Stimulated activated CD4-positive, alpha-beta T cell treated with anti-CD3 and anti-CD28 coated beads, Interleukin-15, amount 100 ng/mL, for 24 hours (primary cell): ENCODE data around the gene ARMC5.
"Not testable (repeated sequence)": the region's sequence is repeated elsewhere in the genome, so short reads cannot be mapped to it uniquely, and the experiment has no call there.

Source experiments
- DNase-seq: peaks from one replicate; pipeline ENCODE4 v3.0.0-alpha.2; 2020

ARMC5 gene

DNA sequence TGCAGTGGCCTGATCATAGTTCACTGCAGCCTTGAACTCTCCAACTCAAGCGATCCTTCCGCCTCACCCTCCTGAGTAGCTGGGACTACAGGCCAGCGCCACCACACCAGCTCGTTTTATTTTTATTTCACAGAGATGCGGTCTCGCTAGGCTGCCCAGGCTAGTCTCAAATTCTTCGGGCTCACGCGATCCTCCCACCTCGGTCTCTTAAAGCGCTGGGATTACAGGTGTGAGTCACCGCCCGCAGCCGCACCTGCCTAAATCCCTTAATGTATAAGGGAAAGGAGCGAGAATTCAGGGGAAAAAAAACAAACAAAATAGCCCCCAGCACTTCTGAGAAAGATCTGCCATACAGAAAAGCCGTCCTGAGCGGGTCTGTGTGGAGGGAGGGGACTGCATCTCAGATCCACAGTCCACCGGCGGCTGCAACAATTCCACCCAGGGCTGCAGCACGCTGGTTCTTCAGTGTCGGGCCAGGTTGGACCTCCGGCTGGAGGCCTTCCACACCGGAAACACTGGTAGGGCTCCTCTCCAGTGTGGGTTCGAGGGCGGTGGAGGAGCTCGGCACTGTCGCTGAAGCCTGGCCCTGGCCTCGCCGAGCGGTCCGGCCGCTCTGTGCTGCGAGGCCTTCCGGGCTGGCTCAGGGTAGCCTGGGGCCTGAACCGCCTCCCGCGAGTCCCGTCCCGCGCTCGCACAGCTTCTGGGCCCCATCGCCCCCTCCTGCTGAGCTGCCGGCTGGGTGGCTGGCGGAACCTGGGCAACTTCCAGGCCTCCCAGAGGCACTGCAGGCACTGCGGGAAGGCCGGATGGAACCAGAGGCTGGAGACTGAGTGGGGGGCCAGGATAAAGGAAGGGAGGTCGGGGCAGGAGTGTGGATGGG is 23.7 kb upstream of the ARMC5 start:
- no peak for DNase-seq

DNA sequence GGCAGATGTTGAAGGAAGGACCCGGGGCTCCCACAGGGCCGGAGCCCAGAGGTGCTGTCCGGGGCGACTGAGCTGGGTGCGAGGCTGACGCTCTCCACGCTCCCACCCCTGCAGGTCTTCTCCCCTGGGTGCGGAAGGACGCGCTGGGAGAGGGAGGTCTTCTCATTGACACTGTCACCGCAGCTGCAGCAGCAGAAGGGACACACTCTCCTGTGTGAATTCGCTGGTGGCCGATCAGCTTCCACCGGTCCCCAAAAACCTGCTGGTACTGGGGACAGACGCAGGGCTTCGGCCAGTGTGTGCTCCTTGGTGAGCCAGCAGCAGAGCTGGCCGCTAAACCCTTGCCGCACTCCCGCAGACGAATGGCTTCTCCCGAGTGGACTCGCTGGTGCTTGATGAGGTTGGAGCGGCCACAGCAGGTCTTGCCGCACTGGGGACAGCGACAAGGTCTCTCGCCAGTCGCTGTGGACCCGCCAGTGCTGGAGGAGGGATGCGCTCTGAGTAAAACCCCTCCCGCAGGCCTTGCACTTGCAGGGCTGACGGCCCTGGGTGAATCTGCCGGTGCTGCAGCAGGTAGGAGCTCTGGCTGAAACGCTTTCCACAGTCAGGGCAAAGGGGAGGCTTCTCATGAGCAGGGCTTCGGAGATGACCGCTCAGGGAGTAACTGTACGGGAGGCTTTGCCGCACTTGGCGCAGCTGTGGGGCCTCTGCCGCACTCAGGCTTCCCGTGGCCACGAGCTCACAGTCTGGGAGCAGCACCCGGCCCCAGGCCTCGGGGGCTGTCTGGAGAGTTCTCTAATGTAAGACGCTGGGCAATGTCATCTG is 22.9 kb upstream of the ARMC5 start:
- DNase-seq = no peak

DNA sequence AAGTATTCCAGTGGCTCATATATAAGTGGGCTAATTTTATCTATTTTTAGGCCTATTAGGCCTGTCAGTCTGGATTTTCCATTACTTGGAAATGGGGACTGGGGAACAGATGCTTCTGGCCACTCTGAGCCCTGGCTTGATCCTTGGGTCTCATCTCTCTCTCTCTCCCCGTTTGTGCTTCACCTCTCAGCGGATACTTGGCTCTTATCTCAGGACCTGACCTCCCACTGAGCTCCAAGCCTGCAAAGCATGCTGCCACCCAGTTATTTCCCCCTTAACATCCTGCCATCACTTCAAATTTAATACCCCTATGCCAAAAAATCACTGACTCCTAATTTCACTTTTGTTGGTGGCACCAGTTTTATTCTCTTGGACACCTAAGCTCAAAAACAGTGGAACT is 20.9 kb upstream of the ARMC5 start:
- DNase-seq = no peak

DNA sequence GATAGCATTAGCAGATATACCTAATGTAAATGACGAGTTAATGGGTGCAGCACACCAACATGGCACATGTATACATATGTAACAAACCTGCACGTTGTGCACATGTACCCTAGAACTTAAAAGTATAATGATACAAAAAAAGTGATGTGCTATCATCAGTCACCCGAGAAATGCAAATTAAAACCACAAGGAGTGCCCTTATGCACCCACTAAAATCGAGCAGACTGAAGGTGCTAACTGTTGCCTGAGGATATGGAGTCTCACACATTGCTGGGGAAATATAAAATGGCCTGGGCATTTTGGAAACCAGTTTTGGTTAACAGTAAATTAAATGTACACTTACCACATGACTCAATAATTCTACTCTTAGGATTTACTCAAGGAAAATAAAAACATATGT is 20.3 kb upstream of the ARMC5 start:
- DNase-seq = not testable (repeated sequence)

DNA sequence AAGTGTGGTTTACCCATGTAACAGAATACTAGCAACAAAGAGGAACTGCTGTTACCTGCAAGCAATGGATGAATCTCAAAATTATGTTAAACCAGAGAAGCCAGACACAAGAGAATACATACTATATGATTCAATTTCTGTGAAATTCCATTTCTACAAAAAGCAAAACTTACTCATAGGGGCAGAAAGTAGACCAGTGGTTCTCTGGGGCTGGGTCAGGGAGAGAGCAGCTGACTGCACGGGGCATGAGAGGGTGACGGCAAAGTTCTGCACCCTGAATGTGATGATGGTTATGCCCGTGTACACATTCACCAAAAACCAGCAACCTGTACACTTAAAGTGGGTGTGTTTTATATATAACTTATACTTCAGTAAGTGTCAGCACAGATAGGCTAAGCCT is 19.8 kb upstream of the ARMC5 start:
- DNase-seq = no peak

DNA sequence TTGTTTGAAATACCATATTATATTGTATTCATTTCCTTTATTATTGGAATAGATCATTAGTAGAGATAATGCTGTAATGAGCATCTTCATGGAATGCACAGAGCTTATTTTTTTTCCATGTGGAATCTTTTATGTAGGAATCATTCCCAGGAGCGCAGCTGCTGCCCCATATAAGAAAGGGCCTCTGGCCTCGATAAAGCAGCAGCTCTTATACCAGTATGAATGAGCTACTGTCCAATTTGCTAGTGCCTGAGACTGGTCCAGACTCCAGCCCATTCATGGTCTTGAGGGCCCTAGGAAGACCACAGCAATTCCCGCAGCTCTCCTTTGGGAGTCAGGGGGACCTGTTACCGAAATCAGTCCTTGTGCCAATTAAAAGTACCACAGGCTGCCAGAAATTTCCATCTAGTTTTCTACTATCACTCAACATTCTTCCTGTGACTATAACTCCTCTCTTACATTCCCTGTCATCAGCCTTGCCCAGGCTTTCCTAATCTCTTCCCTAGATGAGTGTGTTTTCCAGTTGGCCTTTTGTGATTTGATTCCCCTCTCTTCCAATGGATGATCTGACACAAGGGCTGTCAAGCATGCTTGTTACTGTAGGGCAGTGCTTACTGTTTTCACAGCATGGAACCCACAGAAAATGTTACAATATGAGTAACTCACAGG is 18.7 kb upstream of the ARMC5 start:
- no peak for DNase-seq

GRCh38 chr16:31441956-31442355 is 17.3 kb upstream of the ARMC5 start:
- DNase-seq = no peak

DNA sequence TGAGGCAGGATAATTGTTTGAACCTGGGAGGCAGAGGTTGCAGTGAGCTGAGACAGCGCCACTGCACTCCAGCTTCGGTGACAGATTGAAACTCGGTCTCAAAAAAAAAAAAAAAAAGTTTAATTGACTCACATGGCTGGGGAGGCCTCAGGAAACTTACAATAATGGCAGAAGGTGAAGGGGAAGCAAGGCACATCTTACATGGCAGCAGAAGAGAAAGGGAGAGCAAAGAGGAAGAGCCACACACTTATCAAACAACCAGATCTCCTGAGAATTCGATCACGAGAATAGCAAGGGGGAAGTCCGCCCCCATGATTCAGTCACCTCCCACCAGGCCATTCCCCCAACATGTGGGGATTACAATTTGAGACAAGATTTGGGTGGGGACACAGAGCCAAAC is 13.4 kb upstream of the ARMC5 start:
- DNase-seq = not testable (repeated sequence)

DNA sequence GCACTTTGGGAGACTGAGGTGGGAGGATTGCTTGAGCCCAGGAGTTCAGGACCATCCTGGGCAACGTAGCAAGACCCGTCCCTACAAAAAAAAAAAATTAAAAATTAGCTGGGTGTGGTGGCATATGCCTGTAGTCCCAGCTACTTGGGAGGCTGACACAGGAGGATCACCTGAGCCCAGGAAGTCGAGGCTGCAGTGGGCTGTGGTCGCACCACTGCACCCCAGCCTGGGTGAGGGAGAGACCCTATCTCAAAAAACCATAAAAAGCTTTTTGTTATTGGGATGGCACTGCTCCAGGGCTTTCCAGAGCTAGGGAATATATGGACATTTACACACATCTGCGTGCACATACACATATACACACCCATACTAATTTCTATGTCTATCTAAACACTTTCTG is 8.1 kb upstream of the ARMC5 start:
- DNase-seq = no peak

GRCh38 chr16:31451681-31452351 is 7.5 kb upstream of the ARMC5 start:
- peak; percentile 39 for DNase-seq

DNA sequence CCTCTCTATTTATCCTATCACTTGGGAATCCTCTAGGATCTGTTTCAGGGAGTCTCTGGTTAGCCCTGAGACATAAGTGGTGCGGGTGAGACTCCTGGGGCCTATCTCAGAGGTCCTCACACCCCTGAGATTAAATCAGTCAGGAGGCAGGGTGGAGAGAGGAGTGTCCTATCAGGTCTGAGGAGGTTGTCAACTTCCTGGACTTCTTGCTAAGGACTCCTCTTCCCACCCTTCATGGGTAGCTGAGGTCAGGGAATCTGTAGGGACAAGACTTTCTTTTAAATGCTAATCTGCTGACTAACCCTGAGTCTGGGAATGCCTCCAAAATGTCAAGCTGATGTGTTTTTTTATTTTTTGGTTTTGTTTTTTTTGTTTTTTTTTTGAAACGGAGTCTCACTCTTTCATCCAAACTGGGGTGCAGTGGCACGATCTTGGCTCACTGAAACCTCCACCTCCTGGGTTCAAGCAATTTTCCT is 6.6 kb upstream of the ARMC5 start:
- no peak for DNase-seq

DNA sequence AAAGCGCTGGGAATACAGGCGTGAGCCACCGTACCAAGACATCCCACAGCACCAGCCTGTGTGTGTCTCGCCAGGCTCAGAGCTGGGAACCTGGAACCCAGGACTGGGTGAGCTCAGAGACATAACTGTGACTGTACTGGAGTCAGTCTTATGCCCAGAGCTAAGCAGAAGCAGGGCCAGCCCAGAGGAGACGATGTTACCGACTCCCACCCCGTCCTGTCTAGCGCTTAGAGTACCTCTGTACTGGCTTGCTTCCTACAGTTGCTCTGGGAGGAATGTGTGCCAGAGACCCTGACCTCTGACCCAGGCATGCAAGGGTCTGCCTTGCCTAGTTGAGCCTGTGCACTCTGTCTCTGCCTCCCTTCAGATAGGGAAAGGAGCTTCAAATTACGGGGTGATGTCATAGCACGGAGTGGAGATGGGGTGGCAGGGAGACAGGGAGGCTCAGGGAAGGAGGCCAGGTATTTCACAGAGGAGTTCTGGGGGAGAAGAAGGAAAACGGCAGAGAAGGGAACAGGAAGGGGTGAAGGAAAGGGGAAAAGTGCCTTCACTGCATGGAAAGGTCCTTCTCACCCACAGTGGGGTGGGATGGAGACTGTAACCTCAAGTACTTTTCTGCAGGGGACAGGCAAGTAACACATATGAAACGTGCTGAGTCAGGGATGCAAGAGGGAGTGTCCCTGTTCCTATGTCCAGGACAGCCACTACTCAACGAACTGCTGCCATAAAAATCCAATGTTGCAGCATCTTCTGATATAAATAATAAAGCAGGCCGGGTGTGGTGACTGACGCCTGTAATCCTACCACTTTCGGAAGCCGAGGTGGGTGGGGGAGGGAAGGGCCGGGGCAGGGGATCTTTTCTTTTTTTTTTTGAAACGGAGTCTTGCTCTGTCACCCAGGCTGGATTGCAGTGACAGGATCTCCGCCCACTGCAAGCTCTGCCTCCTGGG is 5.8 kb upstream of the ARMC5 start:
- no peak for DNase-seq

DNA sequence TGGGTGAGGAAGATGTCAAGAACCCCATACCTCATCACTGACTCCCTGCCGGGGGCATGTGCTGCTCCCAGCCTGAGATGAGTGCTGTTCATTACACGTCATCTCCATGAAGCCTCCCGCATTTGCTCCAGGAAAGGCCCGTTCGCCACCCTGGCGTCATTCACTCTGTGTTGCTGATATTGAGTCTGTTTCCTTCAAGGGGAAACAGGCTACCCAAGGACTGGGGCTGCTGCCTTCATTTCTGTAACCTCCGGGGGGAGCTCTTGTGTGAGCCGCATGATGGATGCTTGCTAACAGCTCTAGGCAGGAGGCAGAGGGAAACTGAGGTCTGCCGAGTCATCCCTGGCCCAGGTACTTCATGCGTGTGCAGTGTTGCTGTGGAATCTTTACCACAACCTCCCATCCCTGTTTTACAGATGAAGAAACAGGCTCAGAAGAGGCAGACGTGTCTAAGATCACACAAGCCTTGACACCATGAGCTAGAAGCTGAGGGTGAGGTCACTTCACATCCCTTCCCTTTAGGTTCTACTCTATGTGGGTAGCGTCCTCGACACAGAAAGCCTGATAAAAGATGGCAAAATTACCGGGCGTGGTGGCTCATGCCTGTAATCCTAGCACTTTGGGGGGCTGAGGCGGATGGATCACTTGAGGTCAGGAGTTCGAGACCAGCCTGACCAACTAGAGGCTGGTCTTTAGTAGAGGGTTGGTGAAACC is 3.5 kb upstream of the ARMC5 start:
- peak; percentile 49 for DNase-seq

- no peak for DNase-seq
These were observed 2.3 kb upstream of the ARMC5 start for GRCh38 chr16:31456988-31457360.

DNA sequence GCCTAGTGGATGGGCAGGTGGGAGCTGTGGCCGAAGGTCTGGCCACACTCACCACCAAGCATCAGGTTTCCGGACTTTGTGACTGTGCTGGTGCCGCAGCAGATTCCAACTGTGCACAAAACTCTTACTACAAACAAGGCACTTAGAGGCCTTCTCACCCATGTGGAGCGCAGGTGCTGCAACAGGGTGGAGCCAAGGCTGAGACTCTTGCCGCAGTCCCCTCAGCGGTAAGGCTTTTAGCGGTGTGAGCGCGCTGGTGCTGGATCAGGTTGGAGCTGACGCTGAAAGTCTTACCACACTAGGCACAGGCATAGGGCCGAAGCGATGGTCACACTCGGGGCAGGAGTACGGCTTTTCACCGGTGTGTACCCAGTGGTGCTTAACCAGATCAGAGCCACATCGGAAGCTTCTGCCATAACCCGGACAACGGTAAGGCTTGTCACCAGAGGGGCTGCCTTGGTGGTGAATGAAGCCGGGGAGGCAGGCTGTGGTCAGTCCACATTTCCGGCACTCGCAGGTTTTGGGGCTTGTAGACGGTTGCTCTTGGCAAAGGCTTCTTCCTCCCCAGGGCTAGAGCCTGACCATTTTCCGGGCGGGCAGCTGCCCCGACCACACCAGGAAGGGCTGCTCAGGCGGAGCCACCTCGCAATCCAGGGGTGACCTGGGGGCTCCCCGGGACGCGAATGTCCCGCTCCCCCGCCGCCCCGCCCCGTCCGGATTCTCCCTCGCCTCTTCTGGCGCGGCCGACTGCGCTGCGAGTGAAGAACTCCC is 1.0 kb upstream of the ARMC5 start:
- peak; percentile 57 for DNase-seq

GRCh38 chr16:31459687-31460581 is 633 bp downstream of the ARMC5 start:
- DNase-seq = peak; percentile 100

GRCh38 chr16:31460582-31461002 is 1.3 kb downstream of the ARMC5 start:
- no peak for DNase-seq

DNA sequence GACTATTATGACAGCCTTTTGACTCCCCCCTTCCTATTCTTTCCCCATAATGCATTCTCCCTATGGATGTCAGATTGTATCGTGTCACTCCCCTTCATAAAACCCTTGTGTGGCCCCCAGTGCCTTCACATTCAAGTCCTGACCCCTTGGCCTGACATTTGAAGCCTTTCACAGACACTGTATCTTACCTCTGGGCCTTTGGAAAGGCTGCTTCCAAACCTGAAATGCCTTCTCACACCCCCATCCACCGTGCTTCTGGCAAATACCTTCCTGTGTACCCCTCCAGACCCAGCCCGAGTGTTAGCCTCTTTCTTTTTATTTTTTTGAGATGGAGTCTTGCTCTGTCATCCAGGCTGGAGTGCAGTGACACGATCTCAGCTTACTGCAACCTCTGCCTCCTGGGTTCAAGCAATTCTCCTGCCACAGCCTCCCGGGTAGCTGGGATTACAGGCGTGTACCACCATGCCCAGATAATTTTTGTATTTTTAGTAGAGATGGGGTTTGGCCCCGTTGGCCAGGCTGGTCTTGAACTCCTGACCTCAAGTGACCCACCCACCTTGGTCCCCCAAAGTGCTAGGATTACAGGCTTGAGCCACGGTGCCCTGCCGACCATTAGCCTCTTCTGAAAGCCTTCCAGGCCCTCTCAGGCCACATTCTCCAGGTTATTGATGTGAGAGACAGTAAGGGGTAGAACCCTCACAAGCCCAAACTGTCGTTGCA is 2.1 kb downstream of the ARMC5 start:
- no peak for DNase-seq
